Panc1 (cell line): ENCODE measurements around the gene PTPN22.
"Not testable (repeated sequence)": the region's sequence is repeated elsewhere in the genome, so short reads cannot be mapped to it uniquely, and the experiment has no call there.

ENCODE experiments used
- CTCF ChIP-seq: fragments of 450-650 bp; IDR thresholded peaks from 2 replicates; pipeline ENCODE4 v1.5.1; 2017; ENCODE audit warnings: mild to moderate bottlenecking
- POLR2AphosphoS5 ChIP-seq: IDR thresholded peaks from 2 replicates; pipeline ENCODE4 v1.6.1; 2012; ENCODE audit warnings: mild to moderate bottlenecking, low read depth, low read length, moderate library complexity

GRCh38 chr1:113852694-113853093 lies 18.8 kb downstream of the PTPN22 start:
- TF ChIP-seq CTCF, POLR2AphosphoS5: not testable (repeated sequence)
